ENCODE data around the gene RPS15A. TPM values are rescaled to one million over a fixed set of nuclear protein-coding genes. Genes with fewer than 3 reads are reported as not detected.

RPS15A gene
- total RNA-seq, 1 experiment from 2014 or later, result 1,282 TPM

DNA sequence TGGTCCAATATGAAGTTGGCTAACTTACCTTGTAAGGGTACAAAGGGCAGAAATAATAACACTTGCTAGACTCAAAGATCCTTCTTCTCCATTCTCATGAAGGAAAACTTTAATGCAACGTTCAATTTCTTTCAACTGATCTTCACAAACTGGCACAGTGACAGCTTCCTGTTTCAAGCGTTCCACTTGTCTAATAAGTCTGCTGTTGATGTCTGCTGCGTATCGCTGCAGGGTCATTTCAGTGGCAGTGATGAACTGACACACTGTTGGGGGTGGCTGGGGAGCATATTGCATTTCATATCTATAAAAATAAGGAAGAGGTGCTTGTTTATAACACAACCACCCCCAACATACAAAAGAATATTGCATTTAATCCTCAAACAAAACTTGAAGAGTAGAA, 44.7 kb upstream of the RPS15A start:
- POLR2A ChIA-PET (ENCODE audit: low non-redundant PET), result interaction anchor here (0.5 to 0.6 kb wide), 2 partner anchors 45 to 997 kb away, joined by 3 to 5 read pairs; partner anchors contain the start of gene RPS15A
- H3K27me3 ChIP-seq (replicated peaks; ENCODE audit: insufficient read depth, low read depth, low read length, poor library complexity), result no peaks in the 10 kb centered on the region
- BruUV-seq (replicated peaks), result no TSS peak
- DNase-seq (ENCODE audit: low spot score), result peak; percentile 29
- no peak overlapping the region for H3K4me3 ChIP-seq (ENCODE audit: low read depth, low read length, poor library complexity, severe bottlenecking)
- peaks cover 12% of the 10 kb centered on the region for H3K4me1 ChIP-seq (ENCODE audit: insufficient read depth, low read length, poor library complexity, severe bottlenecking)
- H3K36me3 ChIP-seq (ENCODE audit: insufficient read depth, low read length, poor library complexity, severe bottlenecking), result peaks cover 98% of the 10 kb centered on the region
- H3K27ac ChIP-seq (ENCODE audit: low read depth, low read length, poor library complexity, severe bottlenecking), result no peak overlapping the region
- H3K9me3 ChIP-seq (ENCODE audit: low read depth, low read length, poor library complexity, severe bottlenecking), result no peaks in the 10 kb centered on the region
- intact Hi-C loops (cut with micrococcal nuclease; ENCODE audit: unreplicated experiment), result loop anchor here (10.0 kb wide), 1 partner anchor 60 kb away; no protein-coding TSS in a partner anchor
- CTCF ChIA-PET, result no interaction called here
- TF ChIP-seq EZH2 (IDR thresholded peaks at IDR 0.05; ENCODE audit: borderline replicate concordance, low read depth, low read length, poor library complexity, severe bottlenecking), result no peak
- TF ChIP-seq, protein P1, sequence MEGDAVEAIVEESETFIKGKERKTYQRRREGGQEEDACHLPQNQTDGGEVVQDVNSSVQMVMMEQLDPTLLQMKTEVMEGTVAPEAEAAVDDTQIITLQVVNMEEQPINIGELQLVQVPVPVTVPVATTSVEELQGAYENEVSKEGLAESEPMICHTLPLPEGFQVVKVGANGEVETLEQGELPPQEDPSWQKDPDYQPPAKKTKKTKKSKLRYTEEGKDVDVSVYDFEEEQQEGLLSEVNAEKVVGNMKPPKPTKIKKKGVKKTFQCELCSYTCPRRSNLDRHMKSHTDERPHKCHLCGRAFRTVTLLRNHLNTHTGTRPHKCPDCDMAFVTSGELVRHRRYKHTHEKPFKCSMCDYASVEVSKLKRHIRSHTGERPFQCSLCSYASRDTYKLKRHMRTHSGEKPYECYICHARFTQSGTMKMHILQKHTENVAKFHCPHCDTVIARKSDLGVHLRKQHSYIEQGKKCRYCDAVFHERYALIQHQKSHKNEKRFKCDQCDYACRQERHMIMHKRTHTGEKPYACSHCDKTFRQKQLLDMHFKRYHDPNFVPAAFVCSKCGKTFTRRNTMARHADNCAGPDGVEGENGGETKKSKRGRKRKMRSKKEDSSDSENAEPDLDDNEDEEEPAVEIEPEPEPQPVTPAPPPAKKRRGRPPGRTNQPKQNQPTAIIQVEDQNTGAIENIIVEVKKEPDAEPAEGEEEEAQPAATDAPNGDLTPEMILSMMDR (conservative IDR thresholded peaks at IDR 0.05; ENCODE audit: low read depth, low read length), result no peak

DNA sequence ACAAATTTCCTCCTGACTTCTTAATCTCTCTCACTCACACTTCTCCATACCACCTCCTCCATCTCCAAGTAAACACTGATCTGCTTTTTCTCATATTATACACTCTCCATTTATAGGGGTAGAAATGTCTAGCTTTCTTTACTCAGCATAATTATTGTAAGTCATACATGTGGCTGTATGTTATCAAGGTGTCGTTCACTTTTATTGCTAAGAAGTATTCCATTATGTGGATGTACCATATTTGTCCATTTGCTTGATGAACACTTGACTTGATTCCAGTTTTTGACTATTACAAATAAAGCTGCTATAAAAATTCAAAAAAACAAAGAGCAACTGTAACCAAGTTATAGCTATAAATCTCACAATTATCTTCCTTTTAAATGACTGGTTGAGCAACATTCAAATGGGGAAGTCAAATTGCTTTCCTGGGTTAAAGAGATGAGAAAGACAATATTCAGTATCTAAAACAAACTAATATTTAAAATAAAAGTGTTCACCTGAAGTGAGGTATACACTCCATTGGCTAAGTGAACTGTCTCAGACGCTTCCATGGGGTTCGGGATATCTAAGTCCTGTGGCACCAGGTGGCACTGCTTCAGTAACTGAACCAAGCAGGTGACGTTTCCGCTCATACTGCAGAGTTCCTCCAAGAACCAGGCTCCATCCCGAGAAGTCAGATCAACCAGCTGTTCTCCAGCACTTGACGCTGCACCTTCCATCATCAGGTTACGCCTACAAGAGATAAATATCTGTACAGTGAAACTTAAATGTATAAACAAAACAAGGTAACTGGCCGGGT, 43.8 kb upstream of the RPS15A start:
- H3K9me3 ChIP-seq (ENCODE audit: low read depth, low read length, poor library complexity, severe bottlenecking), result no peaks in the 10 kb centered on the region
- intact Hi-C loops (cut with micrococcal nuclease; ENCODE audit: unreplicated experiment), result loop anchor here (10.0 kb wide), 1 partner anchor 61 kb away; no protein-coding TSS in a partner anchor
- no peaks in the 10 kb centered on the region for H3K27me3 ChIP-seq (replicated peaks; ENCODE audit: insufficient read depth, low read depth, low read length, poor library complexity)
- ChIA-PET POLR2A (ENCODE audit: low non-redundant PET) (no interaction called here), CTCF (no interaction called here)
- DNase-seq (ENCODE audit: low spot score), result no peak
- peaks cover 12% of the 10 kb centered on the region for H3K4me1 ChIP-seq (ENCODE audit: insufficient read depth, low read length, poor library complexity, severe bottlenecking)
- no peak overlapping the region for H3K4me3 ChIP-seq (ENCODE audit: low read depth, low read length, poor library complexity, severe bottlenecking)
- peaks cover 98% of the 10 kb centered on the region for H3K36me3 ChIP-seq (ENCODE audit: insufficient read depth, low read length, poor library complexity, severe bottlenecking)
- no peak for TF ChIP-seq EZH2 (IDR thresholded peaks at IDR 0.05; ENCODE audit: borderline replicate concordance, low read depth, low read length, poor library complexity, severe bottlenecking)
- TF ChIP-seq, protein P1 (conservative IDR thresholded peaks at IDR 0.05; ENCODE audit: low read depth, low read length), result no peak
- H3K27ac ChIP-seq (ENCODE audit: low read depth, low read length, poor library complexity, severe bottlenecking), result no peak overlapping the region
- no TSS peak for BruUV-seq (replicated peaks)

DNA sequence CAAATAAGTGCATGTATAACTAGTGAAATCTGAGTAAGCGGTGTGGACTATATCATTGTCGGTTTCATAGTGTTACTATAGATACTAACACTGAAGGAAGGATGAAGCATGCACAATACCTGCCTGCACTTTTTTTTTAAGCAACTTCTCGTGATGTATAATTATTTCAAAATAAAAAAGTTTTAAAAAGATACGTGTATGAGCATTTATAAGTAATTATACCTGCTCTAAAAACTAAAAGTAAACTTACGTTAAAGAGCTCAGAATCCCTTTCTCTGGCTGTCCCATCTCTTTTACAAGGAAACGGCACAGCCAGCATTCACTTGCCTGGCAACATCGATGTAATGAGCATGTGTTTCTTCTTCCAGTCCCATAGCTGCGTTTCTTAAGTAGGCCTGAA, 42.5 kb upstream of the RPS15A start:
- POLR2A ChIA-PET (ENCODE audit: low non-redundant PET), result interaction anchor here (0.6 kb wide), 1 partner anchor 31 kb away, joined by 3 read pairs; no protein-coding TSS in a partner anchor
- no peak for TF ChIP-seq EZH2 (IDR thresholded peaks at IDR 0.05; ENCODE audit: borderline replicate concordance, low read depth, low read length, poor library complexity, severe bottlenecking)

More for the DNA sequence above, 42.5 kb upstream of the RPS15A start:
- Histone ChIP-seq H3K27me3 (replicated peaks; ENCODE audit: insufficient read depth, low read depth, low read length, poor library complexity) (no peaks in the 10 kb centered on the region), H3K27ac (ENCODE audit: low read depth, low read length, poor library complexity, severe bottlenecking) (no peak overlapping the region), H3K9me3 (ENCODE audit: low read depth, low read length, poor library complexity, severe bottlenecking) (no peaks in the 10 kb centered on the region), H3K4me1 (ENCODE audit: insufficient read depth, low read length, poor library complexity, severe bottlenecking) (peaks cover 12% of the 10 kb centered on the region), H3K4me3 (ENCODE audit: low read depth, low read length, poor library complexity, severe bottlenecking) (no peak overlapping the region), H3K36me3 (ENCODE audit: insufficient read depth, low read length, poor library complexity, severe bottlenecking) (peaks cover 94% of the 10 kb centered on the region)
- intact Hi-C loops (cut with micrococcal nuclease; ENCODE audit: unreplicated experiment), result loop anchor here (10.0 kb wide), 1 partner anchor 62 kb away; no protein-coding TSS in a partner anchor
- no peak for DNase-seq (ENCODE audit: low spot score)
- BruUV-seq (replicated peaks), result no TSS peak
- CTCF ChIA-PET, result interaction anchor here (0.6 kb wide), 1 partner anchor 347 kb away, joined by 3 read pairs; no protein-coding TSS in a partner anchor
